Umbilical cord (tissue), 2 donors: ENCODE data around the gene S100A10. TPM values are rescaled to one million over a fixed set of nuclear protein-coding genes. Genes with fewer than 3 reads are reported as not detected.

Source experiments
- DNase-seq: peaks from one replicate; pipeline ENCODE4 v3.0.0-alpha.2; 2015; ENCODE audit warnings: low spot score
- total RNA-seq: library from RNA; depleted of rRNA; stranded (reverse); fragments of >200 nt; gene quantifications from one replicate; pipeline ENCODE4 v1.2.3, GENCODE V29; 2014; ENCODE audit warnings: low replicate concordance; ENCODE audit not compliant: insufficient read depth

S100A10 gene
- total RNA-seq, 1 donor from 2014 or later, result 108 TPM

DNA sequence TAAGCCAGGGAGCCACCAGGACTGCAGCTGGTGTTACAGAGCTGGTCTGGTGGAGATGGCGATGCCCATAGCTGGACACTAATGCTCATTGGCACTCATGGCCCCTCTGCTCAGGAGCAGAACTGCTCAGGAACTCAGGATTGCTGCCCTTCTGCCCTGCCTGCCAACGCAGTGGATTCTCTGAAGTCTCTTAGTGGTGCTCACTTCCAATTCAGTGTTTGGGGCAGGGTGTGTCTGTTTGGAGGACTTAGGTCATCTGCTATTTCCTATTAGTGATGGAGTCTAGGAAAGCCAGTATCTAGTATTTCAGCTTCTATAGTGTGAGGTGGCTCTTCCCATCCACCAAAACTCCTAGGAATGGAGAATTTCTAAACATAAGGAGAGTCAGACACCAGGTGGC lies 29.1 kb downstream of the S100A10 start:
- DNase-seq, result no peak

DNA sequence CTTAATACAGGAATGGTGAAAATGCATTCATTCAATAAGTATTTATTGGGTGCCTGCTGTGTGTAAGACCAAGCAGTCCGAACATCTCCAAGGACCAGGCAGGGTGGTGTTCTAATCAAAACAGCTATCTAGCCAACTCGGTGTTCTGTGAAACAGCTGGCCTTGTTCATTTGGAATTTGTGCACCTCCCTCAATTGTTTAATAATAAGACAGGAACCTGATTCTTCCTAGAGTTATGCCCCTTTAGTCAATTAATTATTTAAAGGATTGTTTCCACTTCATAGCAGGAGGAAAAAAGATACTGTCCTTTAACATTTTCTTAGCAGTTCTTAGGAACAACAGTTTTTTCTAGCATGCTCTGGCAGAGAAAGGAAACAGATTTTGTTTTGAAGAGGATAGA lies 30.4 kb downstream of the S100A10 start:
- DNase-seq, result no peak

DNA sequence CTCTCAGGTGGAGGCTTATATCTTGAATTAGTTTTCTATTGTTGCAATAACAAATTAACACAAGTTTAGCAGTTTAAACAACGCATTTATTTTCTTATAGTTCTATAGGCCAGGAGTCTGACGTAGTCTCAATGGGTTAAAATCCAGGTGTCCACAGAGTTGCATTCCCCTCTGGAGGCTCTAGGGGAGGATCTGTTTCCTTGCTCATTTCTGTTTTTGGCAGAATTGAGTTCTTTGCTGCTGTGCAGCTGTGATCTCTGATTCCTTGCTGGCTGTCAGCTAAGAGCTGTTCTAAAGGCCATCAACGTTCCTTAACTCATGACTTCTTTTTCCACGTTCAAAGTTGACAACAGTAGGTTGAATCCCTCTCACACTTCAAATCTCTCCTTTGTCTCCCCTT lies 31.8 kb downstream of the S100A10 start:
- no peak for DNase-seq

DNA sequence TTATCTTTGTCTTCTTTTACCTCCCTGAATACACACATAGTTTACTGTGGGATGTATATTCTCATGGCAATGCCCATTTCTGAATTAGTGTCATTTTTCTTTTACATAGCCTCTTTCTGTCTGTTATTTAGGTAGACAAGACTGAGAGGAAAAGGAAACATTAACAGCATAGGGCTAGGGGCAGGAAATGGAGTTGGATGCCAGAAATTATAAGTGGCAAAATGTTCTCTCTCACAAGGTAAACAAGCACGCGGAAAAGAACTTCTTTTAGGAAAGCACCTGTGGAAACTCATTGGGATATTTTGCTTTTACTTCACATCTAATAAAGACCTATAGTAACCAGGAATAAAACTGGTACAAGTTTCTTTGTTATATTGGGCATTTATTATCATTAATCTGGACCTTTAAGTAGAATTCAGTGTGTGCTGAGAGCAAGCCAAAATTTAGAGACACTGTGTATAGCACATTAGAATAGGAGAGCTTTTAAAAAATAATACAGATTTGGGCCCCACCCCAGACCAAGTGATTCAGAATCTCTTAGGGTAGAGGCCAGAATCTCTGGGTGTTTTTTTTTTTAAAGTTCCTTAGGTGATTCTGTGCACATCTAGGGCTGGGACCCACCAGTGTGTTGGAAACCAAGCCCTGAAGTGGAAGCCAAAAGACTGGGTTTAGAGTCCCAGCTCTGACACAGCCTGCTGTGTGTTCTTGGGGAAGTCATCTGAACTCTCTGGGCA lies 32.7 kb downstream of the S100A10 start:
- DNase-seq, result no peak

DNA sequence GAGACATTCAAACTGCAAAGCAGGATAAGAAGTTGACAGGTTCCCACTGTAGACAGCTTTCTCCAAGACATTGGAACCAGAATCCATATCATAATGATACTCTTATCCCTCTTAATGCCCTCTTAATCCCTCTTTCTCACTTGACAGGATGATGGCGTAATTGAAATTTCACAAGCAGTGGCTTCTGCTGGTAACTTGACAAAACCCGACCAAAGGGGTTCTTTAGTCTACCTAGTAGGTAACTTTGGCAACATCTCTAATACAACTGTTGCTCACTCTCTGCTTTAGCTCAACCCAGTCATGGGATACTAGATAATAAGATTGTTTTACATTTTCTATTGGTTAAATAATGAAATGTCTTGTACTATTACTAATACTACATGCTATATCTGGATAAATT lies 34.7 kb downstream of the S100A10 start:
- no peak for DNase-seq

DNA sequence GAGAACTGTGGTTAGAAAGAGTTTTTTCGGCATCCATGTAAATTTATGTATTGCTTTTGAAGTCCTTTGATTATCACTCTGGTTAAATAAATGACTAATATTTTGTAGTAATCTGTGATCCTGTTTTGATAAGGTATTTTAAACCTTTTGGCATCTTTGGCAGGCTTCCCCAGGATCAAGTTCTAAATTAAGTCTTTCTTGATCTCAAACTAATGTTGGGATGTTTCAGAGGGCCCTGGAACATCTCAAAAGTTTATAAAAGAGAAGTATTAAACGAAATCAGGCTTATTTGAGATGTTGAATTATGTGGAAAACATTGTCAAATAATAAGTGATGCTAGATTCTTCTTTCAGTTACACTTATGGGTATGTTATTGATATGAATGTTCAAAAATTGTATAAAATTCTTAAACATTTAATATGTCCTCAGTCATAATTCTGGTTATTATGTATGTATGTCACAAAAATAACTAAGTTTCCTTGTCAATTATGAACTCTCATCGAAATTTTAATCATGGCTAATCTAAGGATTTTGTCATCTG lies 36.6 kb downstream of the S100A10 start:
- peak; percentile 57 for DNase-seq

GRCh38 chr1:151953409-151954094 lies 40.1 kb downstream of the S100A10 start:
- DNase-seq, result no peak

DNA sequence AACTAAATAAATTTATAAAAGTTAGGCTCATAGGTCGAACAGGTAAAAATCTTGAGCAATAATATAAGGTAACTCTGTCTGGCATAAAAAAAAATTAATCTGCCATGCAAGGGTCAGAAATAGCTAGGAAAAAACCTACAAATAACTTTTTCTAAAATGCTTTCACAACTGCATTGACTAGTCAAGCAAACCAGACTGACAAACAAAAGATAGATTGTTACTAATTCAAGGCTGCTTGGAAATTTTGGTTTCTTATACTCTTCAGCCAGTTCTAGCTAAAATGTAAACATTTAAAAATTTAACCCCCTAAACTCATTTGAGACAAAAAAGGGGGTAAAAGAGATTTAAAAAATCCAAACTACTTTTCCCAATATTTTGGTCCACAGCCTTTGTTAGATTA lies 40.8 kb downstream of the S100A10 start:
- no peak for DNase-seq

DNA sequence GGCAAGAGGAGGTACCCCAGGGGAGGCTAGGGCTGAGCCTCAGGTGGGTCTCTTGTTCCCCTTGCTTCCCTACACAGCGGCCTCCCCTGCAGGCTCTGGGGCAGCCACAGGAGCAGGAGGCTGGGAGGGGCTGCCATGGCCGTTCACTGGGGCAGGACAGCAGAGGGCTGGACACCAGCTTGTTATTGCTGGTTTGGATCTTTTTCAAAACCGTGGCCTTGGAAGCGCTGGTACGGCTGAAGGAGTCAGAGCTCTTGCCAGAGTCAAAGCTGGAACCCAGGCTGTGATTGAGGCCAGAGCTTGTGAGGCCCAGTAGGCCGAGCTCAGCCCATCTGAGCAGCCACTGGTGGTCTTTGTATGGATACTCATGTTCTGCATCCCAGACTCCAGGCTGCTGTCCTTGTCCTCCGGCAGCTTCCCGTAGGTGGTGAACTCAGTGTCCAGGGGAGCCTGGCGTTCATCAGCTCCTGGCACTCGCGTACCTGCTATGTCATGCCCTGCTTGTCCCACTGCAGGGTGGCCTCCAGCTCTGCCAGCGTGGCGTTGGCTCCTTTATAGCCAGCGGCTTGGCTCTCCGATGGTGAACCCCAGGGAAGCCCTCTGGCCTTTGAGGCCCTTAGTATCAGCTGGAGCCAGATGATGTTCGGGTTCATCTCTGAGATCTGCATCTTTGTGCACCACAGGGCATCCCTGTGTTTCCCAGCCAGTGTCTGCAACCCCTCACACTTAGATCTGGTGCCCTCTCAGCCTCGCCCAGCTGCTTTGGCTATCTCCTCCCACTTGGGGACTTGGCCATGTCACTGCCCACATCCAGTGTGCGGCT lies 44.1 kb downstream of the S100A10 start:
- DNase-seq, result no peak

GRCh38 chr1:151948506-151948905 lies 45.2 kb downstream of the S100A10 start:
- DNase-seq, result no peak

DNA sequence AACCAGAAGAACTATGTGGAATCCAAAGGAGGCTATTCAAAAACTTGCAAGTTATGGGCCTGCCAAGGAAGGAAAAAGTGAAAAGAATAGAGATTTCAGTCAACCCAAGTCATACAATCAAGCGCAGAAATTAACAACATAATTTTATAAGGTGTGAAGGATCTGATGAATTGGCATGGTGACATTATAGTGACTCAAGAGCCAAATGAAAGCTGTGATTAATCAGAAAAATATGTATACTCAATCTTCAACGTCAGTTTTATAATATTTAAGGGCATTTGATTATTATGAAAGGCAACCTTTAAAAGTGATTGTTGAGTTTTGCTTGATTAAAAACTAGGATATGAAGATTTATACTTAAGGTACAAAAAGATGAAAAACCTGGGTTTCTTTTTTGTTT lies 46.5 kb downstream of the S100A10 start:
- DNase-seq, result no peak

GRCh38 chr1:151945725-151946722 lies 47.6 kb downstream of the S100A10 start:
- DNase-seq, result peak; percentile 95

- DNase-seq, result no peak
Observed at GRCh38 chr1:151944857-151945575, 48.6 kb downstream of the S100A10 start.

DNA sequence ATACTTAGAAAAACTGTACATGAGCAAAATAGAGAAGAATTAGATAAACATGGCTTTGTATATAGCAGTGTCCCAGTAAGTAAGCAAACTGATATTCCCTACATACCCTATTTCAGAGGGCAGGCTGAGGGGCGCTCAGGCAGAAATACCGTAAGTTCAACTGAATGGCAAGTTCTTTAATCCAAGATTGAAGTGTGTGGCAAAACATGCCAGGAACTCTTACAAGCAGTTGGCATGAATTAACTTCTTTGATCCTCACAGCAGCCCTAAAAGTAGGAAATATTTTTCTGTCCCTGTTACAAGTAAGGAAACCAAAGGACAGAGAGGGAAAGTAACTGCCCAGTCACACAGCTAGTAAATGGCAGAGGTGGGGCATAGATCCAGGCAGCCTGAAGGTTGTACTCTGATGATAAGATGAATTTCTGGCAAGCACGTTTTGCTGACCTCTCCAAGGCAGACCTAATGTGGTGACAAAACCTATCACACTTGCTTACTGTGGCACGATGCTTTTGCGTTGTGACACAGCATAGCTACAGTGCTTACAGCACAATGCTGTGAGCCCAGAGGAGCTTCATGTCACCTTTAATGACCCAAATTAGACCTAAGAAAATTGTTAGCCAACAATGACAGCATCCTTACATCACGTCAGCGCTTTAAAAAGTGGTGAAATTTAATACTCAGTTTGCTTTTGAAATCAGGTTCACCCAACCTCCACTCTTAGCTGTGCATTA lies 49.4 kb downstream of the S100A10 start:
- no peak for DNase-seq

DNA sequence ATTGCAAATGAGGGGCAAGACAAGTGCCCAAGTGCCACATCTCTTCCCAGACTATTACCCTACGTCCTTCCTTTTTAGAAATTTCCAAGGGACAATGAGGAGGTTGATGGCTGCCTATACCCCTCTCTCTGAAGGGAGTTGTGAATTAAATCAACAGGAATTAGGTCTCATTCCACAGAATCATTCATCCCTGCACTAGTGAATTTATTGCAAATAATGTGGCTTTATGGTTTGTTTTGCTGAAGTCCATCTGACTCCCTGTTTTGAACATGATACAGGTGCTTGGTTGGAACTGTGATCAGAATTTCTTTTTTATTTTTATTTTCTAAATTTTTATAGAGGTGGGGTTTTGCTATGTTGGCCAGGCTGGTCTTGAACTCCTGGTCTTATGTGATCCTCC lies 50.1 kb downstream of the S100A10 start:
- no peak for DNase-seq

GRCh38 chr1:151942882-151943281 lies 50.8 kb downstream of the S100A10 start:
- no peak for DNase-seq

GRCh38 chr1:151940541-151940940 lies 53.1 kb downstream of the S100A10 start:
- DNase-seq, result no peak

DNA sequence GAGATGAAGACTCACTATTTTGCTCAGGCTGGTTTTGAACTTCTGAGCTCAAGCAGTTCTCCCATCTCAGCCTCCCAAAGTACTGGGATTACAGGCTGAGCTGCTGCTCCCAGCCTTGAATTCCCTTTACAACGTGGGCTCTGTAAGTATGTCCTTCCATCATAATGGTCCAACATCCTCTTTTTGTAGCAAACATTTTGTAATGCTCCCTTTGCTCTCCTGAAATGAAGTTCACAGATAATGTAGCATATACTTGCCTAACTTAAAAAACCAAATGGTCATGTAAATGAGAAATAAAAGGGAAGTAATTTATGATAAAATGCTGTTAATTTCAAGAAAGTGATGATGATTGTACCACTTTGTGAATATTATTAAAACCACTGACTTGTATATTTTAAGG lies 53.9 kb downstream of the S100A10 start:
- DNase-seq, result no peak

DNA sequence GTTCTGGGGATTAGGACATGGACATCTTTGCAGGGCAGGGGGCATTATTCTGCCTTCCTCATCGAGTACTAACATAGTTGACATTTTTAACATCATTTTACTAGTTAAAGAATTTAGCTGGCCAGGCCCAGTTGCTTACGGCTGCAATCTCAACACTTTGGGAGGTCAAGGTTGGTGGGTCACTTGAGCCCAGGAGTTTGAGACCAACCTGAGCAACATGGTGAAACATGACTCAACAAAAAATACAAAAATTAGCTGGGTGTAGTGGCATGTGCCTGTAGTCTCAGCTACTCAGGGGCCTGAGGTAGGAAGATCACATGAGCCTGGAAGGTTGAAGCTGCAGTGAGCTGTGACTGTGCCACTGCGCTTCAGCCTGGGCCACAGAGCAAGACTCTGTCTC lies 54.5 kb downstream of the S100A10 start:
- no peak for DNase-seq

DNA sequence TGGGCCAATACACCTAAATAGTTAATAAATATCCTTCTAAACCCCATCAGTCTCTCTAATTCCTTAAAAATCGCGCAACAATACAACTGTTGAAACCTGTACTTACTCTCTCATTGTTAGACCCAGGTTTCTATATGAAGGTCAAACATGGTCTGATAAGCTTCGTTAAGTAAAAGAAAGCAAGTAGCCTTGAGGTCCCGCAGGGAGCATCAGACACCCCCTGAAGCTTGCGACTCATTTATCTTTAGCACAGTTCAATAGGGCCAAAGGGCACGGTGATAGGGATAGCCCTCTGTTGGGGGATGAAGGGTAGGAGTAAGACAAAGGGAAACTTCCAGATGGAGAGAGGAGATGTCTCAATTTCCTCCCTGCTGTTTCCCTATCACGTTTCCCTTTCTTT lies 57.0 kb downstream of the S100A10 start:
- no peak for DNase-seq
